WTC11 (cell line): ENCODE results near the gene HPS1. TPM values are rescaled to one million over a fixed set of nuclear protein-coding genes. Genes with fewer than 3 reads are reported as not detected.

Experiments
- ELF4 ChIP-seq: sonication (generic); formaldehyde crosslinking; IDR thresholded peaks from 2 replicates; pipeline ENCODE4 v1.8.1; 2022; ENCODE audit warnings: low read depth, mild to moderate bottlenecking, moderate library complexity, missing genetic modification reagents
- ETV6 ChIP-seq: sonication (generic); formaldehyde crosslinking; IDR thresholded peaks from 2 replicates; pipeline ENCODE4 v1.8.1; 2022; ENCODE audit warnings: mild to moderate bottlenecking, missing genetic modification reagents
- FOXP4 ChIP-seq: sonication (generic); formaldehyde crosslinking; IDR thresholded peaks from 2 replicates; pipeline ENCODE4 v1.8.0; 2022; ENCODE audit warnings: mild to moderate bottlenecking, missing genetic modification reagents
- GTF2I ChIP-seq: fragments of 250-450 bp; sonication (Bioruptor Pico); conservative IDR thresholded peaks from 2 replicates; pipeline ENCODE4 v1.4.0; 2021; ENCODE audit warnings: mild to moderate bottlenecking
- NFYB ChIP-seq: sonication (generic); formaldehyde crosslinking; conservative IDR thresholded peaks from 2 replicates; pipeline ENCODE4 v1.8.0; 2022; ENCODE audit warnings: low read depth, missing genetic modification reagents
- NR2C2 ChIP-seq: sonication (generic); formaldehyde crosslinking; IDR thresholded peaks from 2 replicates; pipeline ENCODE4 v1.8.0; 2022; ENCODE audit warnings: mild to moderate bottlenecking, missing genetic modification reagents
- PRRX2 ChIP-seq: fragments of 250-450 bp; sonication (Bioruptor Pico); IDR thresholded peaks from 2 replicates; pipeline ENCODE4 v1.8.0; 2021; ENCODE audit warnings: mild to moderate bottlenecking
- RORB ChIP-seq: fragments of 250-450 bp; sonication (Bioruptor Pico); IDR thresholded peaks from 2 replicates; pipeline ENCODE4 v1.9.0; 2021; ENCODE audit warnings: mild to moderate bottlenecking
- SMAD3 ChIP-seq: sonication (generic); formaldehyde crosslinking; IDR thresholded peaks from 2 replicates; pipeline ENCODE4 v1.8.0; 2022; ENCODE audit warnings: missing genetic modification reagents, mild to moderate bottlenecking, borderline replicate concordance
- SP1 ChIP-seq: sonication (generic); formaldehyde crosslinking; conservative IDR thresholded peaks from 2 replicates; pipeline ENCODE4 v1.8.1; 2022; ENCODE audit warnings: missing genetic modification reagents
- TCF7 ChIP-seq: sonication (generic); formaldehyde crosslinking; IDR thresholded peaks from 2 replicates; pipeline ENCODE4 v1.8.0; 2022; ENCODE audit warnings: mild to moderate bottlenecking, low read depth, missing genetic modification reagents, moderate library complexity
- TEAD1 ChIP-seq: sonication (generic); formaldehyde crosslinking; IDR thresholded peaks from 2 replicates; pipeline ENCODE4 v1.8.0; 2022; ENCODE audit warnings: mild to moderate bottlenecking, missing genetic modification reagents
- USF1 ChIP-seq: sonication (generic); formaldehyde crosslinking; IDR thresholded peaks from 2 replicates; pipeline ENCODE4 v1.8.0; 2022; ENCODE audit warnings: mild to moderate bottlenecking, missing genetic modification reagents
- ZBTB43 ChIP-seq: sonication (generic); formaldehyde crosslinking; IDR thresholded peaks from 2 replicates; pipeline ENCODE4 v1.8.1; 2023; ENCODE audit warnings: mild to moderate bottlenecking, missing genetic modification reagents
- ZNF219 ChIP-seq: sonication (generic); formaldehyde crosslinking; IDR thresholded peaks from 2 replicates; pipeline ENCODE4 v1.8.0; 2023; ENCODE audit warnings: missing genetic modification reagents, mild to moderate bottlenecking, borderline replicate concordance
- ZNF232 ChIP-seq: sonication (generic); formaldehyde crosslinking; IDR thresholded peaks from 2 replicates; pipeline ENCODE4 v1.8.0; 2022; ENCODE audit warnings: mild to moderate bottlenecking, missing genetic modification reagents
- ZNF281 ChIP-seq: sonication (generic); formaldehyde crosslinking; IDR thresholded peaks from 2 replicates; pipeline ENCODE4 v1.8.0; 2023; ENCODE audit warnings: mild to moderate bottlenecking, missing genetic modification reagents
- ZNF425 ChIP-seq: fragments of 250-450 bp; sonication (Bioruptor Pico); conservative IDR thresholded peaks from 2 replicates; pipeline ENCODE4 v1.9.0; 2021; ENCODE audit warnings: mild to moderate bottlenecking
- total RNA-seq: library from RNA; stranded (reverse); gene quantifications from 3 replicates; pipeline ENCODE4 v1.2.3, GENCODE V29; 2021
- TF ChIP-seq, protein P1 (sequence below): sonication (generic); formaldehyde crosslinking; IDR thresholded peaks from 2 replicates; pipeline ENCODE4 v1.8.1; 2022; ENCODE audit warnings: low read depth, missing genetic modification reagents, borderline replicate concordance
- TF ChIP-seq, protein P2 (sequence below): sonication (generic); formaldehyde crosslinking; IDR thresholded peaks from 2 replicates; pipeline ENCODE4 v1.8.0; 2022; ENCODE audit warnings: missing genetic modification reagents
- TF ChIP-seq, protein P3 (sequence below): sonication (generic); formaldehyde crosslinking; IDR thresholded peaks from 2 replicates; pipeline ENCODE4 v1.8.1; 2023; ENCODE audit warnings: mild to moderate bottlenecking, missing genetic modification reagents, moderate library complexity

The HPS1 gene
- total RNA-seq, 1 experiment from 2014 or later, result 49.3 TPM

- no peak for TF ChIP-seq ZNF281
- TF ChIP-seq GTF2I (CRISPR knock-in tag), result 0 out of 2 replicates have a peak, but pooled peaks have one; percentile 61
- TF ChIP-seq NFYB, result no peak
- peak; percentile 60; the same call in 1 of the 2 replicates for TF ChIP-seq SP1 (CRISPR knock-in tag)
- TF ChIP-seq RORB, result no peak
- TF ChIP-seq, protein P1, sequence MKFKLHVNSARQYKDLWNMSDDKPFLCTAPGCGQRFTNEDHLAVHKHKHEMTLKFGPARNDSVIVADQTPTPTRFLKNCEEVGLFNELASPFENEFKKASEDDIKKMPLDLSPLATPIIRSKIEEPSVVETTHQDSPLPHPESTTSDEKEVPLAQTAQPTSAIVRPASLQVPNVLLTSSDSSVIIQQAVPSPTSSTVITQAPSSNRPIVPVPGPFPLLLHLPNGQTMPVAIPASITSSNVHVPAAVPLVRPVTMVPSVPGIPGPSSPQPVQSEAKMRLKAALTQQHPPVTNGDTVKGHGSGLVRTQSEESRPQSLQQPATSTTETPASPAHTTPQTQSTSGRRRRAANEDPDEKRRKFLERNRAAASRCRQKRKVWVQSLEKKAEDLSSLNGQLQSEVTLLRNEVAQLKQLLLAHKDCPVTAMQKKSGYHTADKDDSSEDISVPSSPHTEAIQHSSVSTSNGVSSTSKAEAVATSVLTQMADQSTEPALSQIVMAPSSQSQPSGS (CRISPR knock-in tag), result no peak
- TF ChIP-seq ETV6 (CRISPR knock-in tag), result no peak
- TF ChIP-seq, protein P2, sequence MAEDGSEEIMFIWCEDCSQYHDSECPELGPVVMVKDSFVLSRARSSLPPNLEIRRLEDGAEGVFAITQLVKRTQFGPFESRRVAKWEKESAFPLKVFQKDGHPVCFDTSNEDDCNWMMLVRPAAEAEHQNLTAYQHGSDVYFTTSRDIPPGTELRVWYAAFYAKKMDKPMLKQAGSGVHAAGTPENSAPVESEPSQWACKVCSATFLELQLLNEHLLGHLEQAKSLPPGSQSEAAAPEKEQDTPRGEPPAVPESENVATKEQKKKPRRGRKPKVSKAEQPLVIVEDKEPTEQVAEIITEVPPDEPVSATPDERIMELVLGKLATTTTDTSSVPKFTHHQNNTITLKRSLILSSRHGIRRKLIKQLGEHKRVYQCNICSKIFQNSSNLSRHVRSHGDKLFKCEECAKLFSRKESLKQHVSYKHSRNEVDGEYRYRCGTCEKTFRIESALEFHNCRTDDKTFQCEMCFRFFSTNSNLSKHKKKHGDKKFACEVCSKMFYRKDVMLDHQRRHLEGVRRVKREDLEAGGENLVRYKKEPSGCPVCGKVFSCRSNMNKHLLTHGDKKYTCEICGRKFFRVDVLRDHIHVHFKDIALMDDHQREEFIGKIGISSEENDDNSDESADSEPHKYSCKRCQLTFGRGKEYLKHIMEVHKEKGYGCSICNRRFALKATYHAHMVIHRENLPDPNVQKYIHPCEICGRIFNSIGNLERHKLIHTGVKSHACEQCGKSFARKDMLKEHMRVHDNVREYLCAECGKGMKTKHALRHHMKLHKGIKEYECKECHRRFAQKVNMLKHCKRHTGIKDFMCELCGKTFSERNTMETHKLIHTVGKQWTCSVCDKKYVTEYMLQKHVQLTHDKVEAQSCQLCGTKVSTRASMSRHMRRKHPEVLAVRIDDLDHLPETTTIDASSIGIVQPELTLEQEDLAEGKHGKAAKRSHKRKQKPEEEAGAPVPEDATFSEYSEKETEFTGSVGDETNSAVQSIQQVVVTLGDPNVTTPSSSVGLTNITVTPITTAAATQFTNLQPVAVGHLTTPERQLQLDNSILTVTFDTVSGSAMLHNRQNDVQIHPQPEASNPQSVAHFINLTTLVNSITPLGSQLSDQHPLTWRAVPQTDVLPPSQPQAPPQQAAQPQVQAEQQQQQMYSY, result no peak
- peak; percentile 86; the same call in 1 of the 2 replicates for TF ChIP-seq TEAD1 (CRISPR knock-in tag)
- no peak for TF ChIP-seq NR2C2
- TF ChIP-seq ELF4 (CRISPR knock-in tag), result no peak
- TF ChIP-seq ZNF232 (CRISPR knock-in tag), result no peak
- no peak for TF ChIP-seq ZBTB43
- TF ChIP-seq USF1 (CRISPR knock-in tag), result no peak
- peak; percentile 57; the same call in 1 of the 2 replicates for TF ChIP-seq SMAD3 (CRISPR knock-in tag)
- TF ChIP-seq FOXP4, result 0 out of 2 replicates have a peak, but pooled peaks have one; percentile 46
- no peak for TF ChIP-seq PRRX2 (CRISPR knock-in tag)
- TF ChIP-seq, protein P3, sequence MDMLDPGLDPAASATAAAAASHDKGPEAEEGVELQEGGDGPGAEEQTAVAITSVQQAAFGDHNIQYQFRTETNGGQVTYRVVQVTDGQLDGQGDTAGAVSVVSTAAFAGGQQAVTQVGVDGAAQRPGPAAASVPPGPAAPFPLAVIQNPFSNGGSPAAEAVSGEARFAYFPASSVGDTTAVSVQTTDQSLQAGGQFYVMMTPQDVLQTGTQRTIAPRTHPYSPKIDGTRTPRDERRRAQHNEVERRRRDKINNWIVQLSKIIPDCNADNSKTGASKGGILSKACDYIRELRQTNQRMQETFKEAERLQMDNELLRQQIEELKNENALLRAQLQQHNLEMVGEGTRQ, result no peak
- TF ChIP-seq ZNF219 (CRISPR knock-in tag), result no peak
- TF ChIP-seq ZNF425 (CRISPR knock-in tag), result no peak
- TF ChIP-seq TCF7 (CRISPR knock-in tag), result no peak
Observed at GRCh38 chr10:98414932-98415730, 31.6 kb downstream of the HPS1 start, which contains the start of gene PYROXD2 (continued).
